ENCODE measurements around the gene ARHGAP6. TPM values are rescaled to one million over a fixed set of nuclear protein-coding genes. Genes with fewer than 3 reads are reported as not detected.

ARHGAP6 gene
- total RNA-seq, 4 donors from 2014 or later = 0.64 to 9.5 (median 2.3) TPM

DNA sequence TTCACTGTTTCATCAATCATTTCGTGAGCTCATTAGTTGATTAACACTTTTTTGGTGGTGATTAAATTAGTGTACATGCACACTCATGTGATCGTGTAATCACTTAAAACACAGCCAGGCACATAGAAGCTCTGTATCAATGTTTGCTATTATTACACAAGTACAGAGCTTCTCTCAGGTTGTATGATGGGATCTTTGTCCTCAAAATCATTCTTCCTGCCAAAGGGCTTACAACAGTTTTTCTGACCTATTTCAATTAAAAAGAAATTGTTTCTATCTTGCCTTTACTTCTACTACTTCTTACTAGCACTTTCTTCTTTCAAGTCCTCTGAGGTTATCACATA lies 227.4 kb downstream of the ARHGAP6 start:
- intact Hi-C loops (cut with DNase I) = no loop called here
- no peak for DNase-seq
- Histone ChIP-seq H3K27me3 (no peaks in the 10 kb centered on the region), H3K9me3 (no peaks in the 10 kb centered on the region), H3K36me3 (no peaks in the 10 kb centered on the region), H3K4me3 (no peak overlapping the region), H3K4me1 (no peaks in the 10 kb centered on the region), H3K27ac (peak overlapping the region in 3 of 4 donors; percentile 38 to 62 (median 54))
- 65 to 78% methylated on average over 1 to 2 of the region's 2 CpGs for WGBS, 2 donors
- no peak for TF ChIP-seq POLR2A (IDR thresholded peaks at IDR 0.05)
- TF ChIP-seq, protein P1, sequence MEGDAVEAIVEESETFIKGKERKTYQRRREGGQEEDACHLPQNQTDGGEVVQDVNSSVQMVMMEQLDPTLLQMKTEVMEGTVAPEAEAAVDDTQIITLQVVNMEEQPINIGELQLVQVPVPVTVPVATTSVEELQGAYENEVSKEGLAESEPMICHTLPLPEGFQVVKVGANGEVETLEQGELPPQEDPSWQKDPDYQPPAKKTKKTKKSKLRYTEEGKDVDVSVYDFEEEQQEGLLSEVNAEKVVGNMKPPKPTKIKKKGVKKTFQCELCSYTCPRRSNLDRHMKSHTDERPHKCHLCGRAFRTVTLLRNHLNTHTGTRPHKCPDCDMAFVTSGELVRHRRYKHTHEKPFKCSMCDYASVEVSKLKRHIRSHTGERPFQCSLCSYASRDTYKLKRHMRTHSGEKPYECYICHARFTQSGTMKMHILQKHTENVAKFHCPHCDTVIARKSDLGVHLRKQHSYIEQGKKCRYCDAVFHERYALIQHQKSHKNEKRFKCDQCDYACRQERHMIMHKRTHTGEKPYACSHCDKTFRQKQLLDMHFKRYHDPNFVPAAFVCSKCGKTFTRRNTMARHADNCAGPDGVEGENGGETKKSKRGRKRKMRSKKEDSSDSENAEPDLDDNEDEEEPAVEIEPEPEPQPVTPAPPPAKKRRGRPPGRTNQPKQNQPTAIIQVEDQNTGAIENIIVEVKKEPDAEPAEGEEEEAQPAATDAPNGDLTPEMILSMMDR (IDR thresholded peaks at IDR 0.05) = no peak

- intact Hi-C loops (cut with DNase I) = no loop called here
- Histone ChIP-seq H3K27me3 (no peaks in the 10 kb centered on the region), H3K4me3 (peak overlapping the region in 1 of 4 donors; percentile 12), H3K36me3 (no peaks in the 10 kb centered on the region), H3K9me3 (no peaks in the 10 kb centered on the region), H3K27ac (peak overlapping the region in 3 of 4 donors; percentile 38 to 62 (median 54)), H3K4me1 (no peaks in the 10 kb centered on the region)
- no peak for TF ChIP-seq POLR2A (IDR thresholded peaks at IDR 0.05)
- TF ChIP-seq, protein P1 (IDR thresholded peaks at IDR 0.05) = no peak
- WGBS, 2 donors = 64 to 73% methylated on average over 12 to 14 of the region's 15 CpGs
- no peak for DNase-seq
Measured at GRCh38 chrX:11437642-11438379, 227.9 kb downstream of the ARHGAP6 start.

GRCh38 chrX:11435568-11435967 lies 230.2 kb downstream of the ARHGAP6 start:
- no peaks in the 10 kb centered on the region for H3K9me3 ChIP-seq
- 25 to 29% methylated on average over 1 to 4 of the region's 4 CpGs for WGBS, 2 donors
- no peak for TF ChIP-seq POLR2A (IDR thresholded peaks at IDR 0.05)
- TF ChIP-seq, protein P1 (IDR thresholded peaks at IDR 0.05) = no peak
- intact Hi-C loops (cut with DNase I) = no loop called here
- no peaks in the 10 kb centered on the region for H3K27me3 ChIP-seq
- peak overlapping the region in 1 of 4 donors; percentile 21 for H3K27ac ChIP-seq
- H3K4me3 ChIP-seq = no peak overlapping the region
- no peak for DNase-seq
- H3K36me3 ChIP-seq = no peaks in the 10 kb centered on the region
- H3K4me1 ChIP-seq = no peaks in the 10 kb centered on the region

DNA sequence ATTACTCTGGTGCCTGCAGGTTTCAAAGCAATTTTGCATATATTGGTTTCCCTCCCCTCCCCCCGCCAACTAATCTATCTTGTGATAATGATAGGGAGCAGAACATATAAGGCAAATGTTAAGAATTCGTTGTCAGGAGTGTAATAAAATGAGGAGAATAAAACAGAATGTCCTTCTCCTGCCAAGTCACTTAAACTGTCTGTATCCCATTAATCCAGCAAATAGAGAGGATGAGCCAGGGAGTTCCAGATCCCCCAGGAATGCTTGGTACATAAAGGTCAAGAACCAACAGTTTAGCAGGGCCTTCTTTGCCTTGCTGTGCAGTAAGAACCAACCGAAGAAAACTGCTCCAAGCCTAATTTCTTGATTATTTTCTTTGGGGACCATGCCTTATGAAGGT lies 231.1 kb downstream of the ARHGAP6 start:
- Histone ChIP-seq H3K4me1 (peaks cover 0 to 7% (median 0%) of the 10 kb centered on the region in 3 donors), H3K27me3 (no peaks in the 10 kb centered on the region), H3K36me3 (no peaks in the 10 kb centered on the region), H3K9me3 (no peaks in the 10 kb centered on the region), H3K27ac (no peak overlapping the region), H3K4me3 (no peak overlapping the region)
- no peak for DNase-seq
- intact Hi-C loops (cut with DNase I) = no loop called here
- 54 to 64% methylated on average over 3 of the region's 3 CpGs for WGBS, 2 donors
- no peak for TF ChIP-seq POLR2A (IDR thresholded peaks at IDR 0.05)
- TF ChIP-seq, protein P1 (IDR thresholded peaks at IDR 0.05) = no peak

GRCh38 chrX:11431786-11432185 lies 233.9 kb downstream of the ARHGAP6 start:
- no peaks in the 10 kb centered on the region for H3K36me3 ChIP-seq
- H3K27me3 ChIP-seq = no peaks in the 10 kb centered on the region
- no peak overlapping the region for H3K27ac ChIP-seq
- H3K4me3 ChIP-seq = no peak overlapping the region
- 70% methylated on average over 1 of the region's 1 CpG; no CpG with 5 or more reads in 1 of the 2 donors for WGBS, 2 donors
- no peak for DNase-seq
- no peak for TF ChIP-seq POLR2A (IDR thresholded peaks at IDR 0.05)
- TF ChIP-seq, protein P1 (IDR thresholded peaks at IDR 0.05) = peak in 1 of 6 experiments; percentile 5
- peaks cover 0 to 19% (median 0%) of the 10 kb centered on the region in 3 donors for H3K4me1 ChIP-seq
- intact Hi-C loops (cut with DNase I) = no loop called here
- H3K9me3 ChIP-seq = no peaks in the 10 kb centered on the region
